ENCODE data around the gene BCAR1. TPM values are rescaled to one million over a fixed set of nuclear protein-coding genes. Genes with fewer than 3 reads are reported as not detected.

Gene BCAR1
- total RNA-seq, 6 experiments from 2014 or later: 29.2 to 108 (median 51.2) TPM

DNA sequence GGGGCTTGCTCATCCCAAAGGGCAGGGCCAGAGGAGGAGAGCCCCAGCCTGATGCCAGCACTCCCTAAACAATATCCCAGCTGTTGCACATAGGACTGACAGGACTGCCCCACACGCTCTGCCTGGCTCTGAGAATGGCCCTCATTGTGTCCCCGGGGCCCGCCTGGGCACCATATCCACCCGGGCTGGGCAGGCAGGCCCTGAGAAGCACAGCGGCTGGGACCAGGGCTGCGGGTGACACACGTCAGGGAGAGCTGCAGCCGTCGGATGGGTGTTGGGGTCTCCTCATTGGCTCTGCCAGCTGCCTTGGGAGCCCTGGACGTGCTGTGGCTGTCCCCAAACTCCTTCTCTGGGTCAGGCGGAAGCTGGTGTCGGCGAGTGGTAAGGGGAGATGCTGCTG, 4.2 kb downstream of the BCAR1 start:
- Histone ChIP-seq H3K4me3 (no peak overlapping the region), H3K27me3 (no peaks in the 10 kb centered on the region), H3K27ac (peak overlapping the region; percentile 20 to 87 (median 75)), H3K36me3 (peaks cover 0 to 4% (median 1%) of the 10 kb centered on the region in 4 donors), H3K4me1 (peaks cover 0 to 58% (median 22%) of the 10 kb centered on the region in 4 donors), H3K9me3 (no peaks in the 10 kb centered on the region)
- no peak for ATAC-seq
- no peak for TF ChIP-seq POLR2A (IDR thresholded peaks at IDR 0.05)
- TF ChIP-seq, protein P1, sequence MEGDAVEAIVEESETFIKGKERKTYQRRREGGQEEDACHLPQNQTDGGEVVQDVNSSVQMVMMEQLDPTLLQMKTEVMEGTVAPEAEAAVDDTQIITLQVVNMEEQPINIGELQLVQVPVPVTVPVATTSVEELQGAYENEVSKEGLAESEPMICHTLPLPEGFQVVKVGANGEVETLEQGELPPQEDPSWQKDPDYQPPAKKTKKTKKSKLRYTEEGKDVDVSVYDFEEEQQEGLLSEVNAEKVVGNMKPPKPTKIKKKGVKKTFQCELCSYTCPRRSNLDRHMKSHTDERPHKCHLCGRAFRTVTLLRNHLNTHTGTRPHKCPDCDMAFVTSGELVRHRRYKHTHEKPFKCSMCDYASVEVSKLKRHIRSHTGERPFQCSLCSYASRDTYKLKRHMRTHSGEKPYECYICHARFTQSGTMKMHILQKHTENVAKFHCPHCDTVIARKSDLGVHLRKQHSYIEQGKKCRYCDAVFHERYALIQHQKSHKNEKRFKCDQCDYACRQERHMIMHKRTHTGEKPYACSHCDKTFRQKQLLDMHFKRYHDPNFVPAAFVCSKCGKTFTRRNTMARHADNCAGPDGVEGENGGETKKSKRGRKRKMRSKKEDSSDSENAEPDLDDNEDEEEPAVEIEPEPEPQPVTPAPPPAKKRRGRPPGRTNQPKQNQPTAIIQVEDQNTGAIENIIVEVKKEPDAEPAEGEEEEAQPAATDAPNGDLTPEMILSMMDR (IDR thresholded peaks at IDR 0.05): no peak
- intact Hi-C loops (cut with DNase I): no loop called here
- no CpG with 5 or more reads among the region's 13 CpGs for WGBS (ENCODE audit: insufficient coverage, low coverage, low lambda C conversion rate, missing lambda C conversion rate)
- no peak for DNase-seq

- H3K9me3 ChIP-seq: no peaks in the 10 kb centered on the region
- H3K27ac ChIP-seq: peak overlapping the region in 2 of 3 donors; percentile 75 to 85
- TF ChIP-seq, protein P1 (IDR thresholded peaks at IDR 0.05): no peak
- TF ChIP-seq POLR2A (IDR thresholded peaks at IDR 0.05): no peak
- peaks cover 0 to 53% (median 19%) of the 10 kb centered on the region in 4 donors for H3K4me1 ChIP-seq
- H3K4me3 ChIP-seq: no peak overlapping the region
- ATAC-seq (no peak), DNase-seq (no peak)
- WGBS (ENCODE audit: insufficient coverage, low coverage, low lambda C conversion rate, missing lambda C conversion rate): 92% methylated on average over 2 of the region's 12 CpGs
- H3K27me3 ChIP-seq: no peaks in the 10 kb centered on the region
- H3K36me3 ChIP-seq: peaks cover 0 to 9% (median 4%) of the 10 kb centered on the region in 4 donors
- intact Hi-C loops (cut with DNase I): no loop called here
Observed at GRCh38 chr16:75246504-75247205, 4.8 kb downstream of the BCAR1 start.

DNA sequence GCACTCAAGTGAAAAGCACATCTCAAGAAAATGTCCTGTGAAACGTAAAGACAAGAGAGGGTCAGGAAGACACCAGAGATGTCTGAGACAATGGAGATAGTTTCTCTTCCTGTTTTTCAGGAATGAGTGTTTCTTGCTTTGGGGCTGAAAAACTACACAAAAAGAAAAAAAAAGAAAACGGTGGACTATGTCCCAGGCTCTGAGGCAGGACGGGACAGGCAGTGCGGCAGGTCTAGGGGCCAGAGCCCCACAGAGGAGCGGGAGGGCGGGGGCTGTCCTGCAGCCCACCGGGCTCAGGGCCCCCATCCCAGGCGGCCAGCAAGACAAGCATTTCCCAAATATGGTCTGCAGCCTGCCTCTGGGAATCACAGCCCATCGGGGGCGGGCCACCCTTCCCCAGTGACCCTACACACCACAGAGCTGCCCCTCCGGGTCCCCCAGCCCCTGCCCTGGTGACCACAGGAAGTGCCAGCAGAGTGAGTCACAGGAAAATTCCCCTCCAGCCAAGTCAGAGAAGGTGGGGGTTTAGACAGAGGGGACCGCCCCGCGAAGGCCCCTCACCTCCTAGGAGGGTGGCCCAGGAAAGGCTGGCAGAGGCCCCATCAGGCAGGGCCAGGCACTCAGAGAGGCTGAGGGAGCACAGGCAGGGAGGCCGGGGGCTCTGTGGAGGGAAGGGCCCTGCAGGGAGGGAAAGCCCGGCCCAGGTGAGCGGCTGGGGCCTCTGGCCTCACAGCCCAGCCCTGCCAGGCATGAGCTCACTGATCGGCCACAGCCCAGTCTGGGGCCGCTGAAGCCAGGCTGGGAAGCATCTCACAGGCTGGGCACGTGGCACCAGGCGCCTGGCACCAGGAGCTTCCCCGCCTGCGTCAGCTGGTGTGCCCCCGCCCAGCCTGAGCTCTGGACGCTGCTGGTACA, 6.3 kb downstream of the BCAR1 start:
- H3K4me1 ChIP-seq: peaks cover 0 to 46% (median 19%) of the 10 kb centered on the region in 4 donors
- peaks cover 0 to 13% (median 5%) of the 10 kb centered on the region in 4 donors for H3K36me3 ChIP-seq
- no peaks in the 10 kb centered on the region for H3K27me3 ChIP-seq
- 21% methylated on average over 13 of the region's 25 CpGs for whole genome bisulfite sequencing (ENCODE audit: insufficient coverage, low coverage, low lambda C conversion rate, missing lambda C conversion rate)
- no peaks in the 10 kb centered on the region for H3K9me3 ChIP-seq
- TF ChIP-seq, protein P1 (IDR thresholded peaks at IDR 0.05): no peak
- peak; percentile 63 for TF ChIP-seq POLR2A (IDR thresholded peaks at IDR 0.05)
- peak overlapping the region; percentile 75 to 85 (median 83) for H3K27ac ChIP-seq
- peak; percentile 73 to 81 (median 78) for ATAC-seq
- intact Hi-C loops (cut with DNase I): no loop called here
- peak; percentile 88 to 90 (median 90) for DNase-seq
- no peak overlapping the region for H3K4me3 ChIP-seq

- intact Hi-C loops (cut with DNase I): no loop called here
- Histone ChIP-seq H3K4me3 (no peak overlapping the region), H3K4me1 (peaks cover 0 to 38% (median 15%) of the 10 kb centered on the region in 4 donors), H3K36me3 (peaks cover 0 to 13% (median 5%) of the 10 kb centered on the region in 4 donors), H3K27ac (peak overlapping the region; percentile 75 to 85 (median 83)), H3K9me3 (no peaks in the 10 kb centered on the region), H3K27me3 (no peaks in the 10 kb centered on the region)
- DNase-seq: peak in 1 of 3 donors; percentile 44
- TF ChIP-seq POLR2A (IDR thresholded peaks at IDR 0.05): no peak
- TF ChIP-seq, protein P1 (IDR thresholded peaks at IDR 0.05): no peak
- ATAC-seq: no peak
- no CpG with 5 or more reads among the region's 7 CpGs for WGBS (ENCODE audit: insufficient coverage, low coverage, low lambda C conversion rate, missing lambda C conversion rate)
Observed at GRCh38 chr16:75244225-75244809, 7.1 kb downstream of the BCAR1 start.
